Caki2 (cell line): ENCODE results near the gene SAE1. TPM values are rescaled to one million over a fixed set of nuclear protein-coding genes. Genes with fewer than 3 reads are reported as not detected.

Experiments
- DNase-seq: peaks from one replicate; pipeline ENCODE4 v3.0.0-alpha.2; 2015; ENCODE audit warnings: low read depth
- in situ Hi-C: cut with HindIII; loops from 2 replicates; pipeline ENCODE4 v1.10.0; 2016; ENCODE audit warnings: low sequenced_read_pairs, low pct_unique_long_range_greater_than_20kb, mixed read lengths
- total RNA-seq: library from RNA; depleted of rRNA; stranded (reverse); fragments of >200 nt; shearing (Covaris generic); gene quantifications from 2 replicates; pipeline ENCODE4 v1.2.3, GENCODE V29; 2014; ENCODE audit warnings: low replicate concordance

Gene SAE1
- total RNA-seq, 1 experiment from 2014 or later, result 320 TPM

DNA sequence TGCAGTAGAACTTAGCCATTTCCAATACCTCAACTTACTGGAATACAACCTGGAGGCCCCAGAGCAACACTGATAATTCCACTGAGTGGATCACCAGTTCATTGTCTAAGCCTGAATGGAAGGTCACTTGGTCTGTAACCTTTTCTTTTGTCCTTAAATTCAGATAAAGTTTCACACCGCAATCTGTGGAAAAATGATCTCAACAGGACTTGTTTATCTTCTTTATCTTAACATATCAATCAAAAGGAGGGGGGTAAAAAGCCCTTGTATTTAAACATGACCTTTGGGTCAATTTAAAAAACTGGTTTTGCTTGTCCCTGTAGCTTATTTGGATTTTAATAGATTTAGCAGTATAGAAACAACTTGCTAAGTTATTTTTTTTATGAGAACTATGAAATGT lies 21.6 kb downstream of the SAE1 start:
- DNase-seq, result no peak
- in situ Hi-C loops, result no loop called here

DNA sequence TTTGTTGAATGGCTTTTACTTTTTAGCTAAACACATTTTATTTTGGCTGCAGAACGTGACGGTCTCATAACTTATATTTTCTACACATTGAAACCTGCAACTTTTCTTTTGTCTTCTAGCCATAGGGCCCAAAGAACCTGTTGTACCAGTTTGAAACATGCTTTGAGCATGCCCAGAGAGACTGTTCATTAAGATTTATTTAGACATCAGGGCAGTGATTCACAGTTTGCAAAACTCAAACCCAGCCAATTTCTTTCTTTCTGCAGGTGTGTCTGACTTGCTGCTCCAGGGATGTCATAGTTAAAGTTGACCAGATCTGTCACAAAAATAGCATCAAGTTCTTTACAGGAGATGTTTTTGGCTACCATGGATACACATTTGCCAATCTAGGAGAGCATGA lies 22.0 kb downstream of the SAE1 start:
- in situ Hi-C loops, result no loop called here
- no peak for DNase-seq

DNA sequence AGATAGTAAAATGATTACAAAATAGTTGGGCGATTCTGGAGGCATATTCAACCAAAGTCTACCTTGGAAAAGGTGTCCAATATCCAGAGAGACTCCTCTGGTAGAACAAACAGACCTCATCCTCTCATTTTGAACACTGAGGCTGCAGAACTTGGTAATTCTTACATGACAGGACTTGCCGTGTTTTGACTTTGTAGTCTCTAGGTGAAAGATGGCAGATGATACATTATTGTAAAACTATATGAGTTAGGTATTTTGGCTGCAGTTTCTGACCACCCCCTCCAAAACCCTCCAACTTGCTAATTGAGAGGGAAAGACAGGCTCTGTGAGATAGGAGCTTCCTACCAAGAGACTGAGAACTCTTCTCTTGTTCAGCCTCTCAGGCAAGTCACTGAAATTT lies 22.6 kb downstream of the SAE1 start:
- DNase-seq, result no peak
- in situ Hi-C loops, result no loop called here

DNA sequence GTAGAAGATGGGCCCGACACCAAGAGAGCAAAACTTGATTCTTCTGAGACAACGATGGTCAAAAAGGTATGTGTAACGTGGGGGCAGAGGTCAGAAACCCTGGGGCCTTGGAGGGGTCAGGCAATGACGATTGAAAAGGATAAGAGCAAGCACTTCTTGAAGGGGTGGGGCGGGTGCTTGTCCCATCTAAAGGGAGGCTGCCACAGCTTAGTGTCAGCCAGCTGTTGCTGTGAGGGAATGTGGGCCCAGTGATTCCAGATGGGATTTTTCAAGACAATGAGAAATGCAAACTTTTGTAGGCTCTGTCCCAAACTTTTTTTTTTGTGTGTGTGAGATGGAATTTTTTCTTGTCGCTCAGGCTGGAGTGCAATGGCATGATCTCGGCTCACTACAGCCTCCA lies 24.5 kb downstream of the SAE1 start:
- DNase-seq, result no peak
- in situ Hi-C loops, result no loop called here

DNA sequence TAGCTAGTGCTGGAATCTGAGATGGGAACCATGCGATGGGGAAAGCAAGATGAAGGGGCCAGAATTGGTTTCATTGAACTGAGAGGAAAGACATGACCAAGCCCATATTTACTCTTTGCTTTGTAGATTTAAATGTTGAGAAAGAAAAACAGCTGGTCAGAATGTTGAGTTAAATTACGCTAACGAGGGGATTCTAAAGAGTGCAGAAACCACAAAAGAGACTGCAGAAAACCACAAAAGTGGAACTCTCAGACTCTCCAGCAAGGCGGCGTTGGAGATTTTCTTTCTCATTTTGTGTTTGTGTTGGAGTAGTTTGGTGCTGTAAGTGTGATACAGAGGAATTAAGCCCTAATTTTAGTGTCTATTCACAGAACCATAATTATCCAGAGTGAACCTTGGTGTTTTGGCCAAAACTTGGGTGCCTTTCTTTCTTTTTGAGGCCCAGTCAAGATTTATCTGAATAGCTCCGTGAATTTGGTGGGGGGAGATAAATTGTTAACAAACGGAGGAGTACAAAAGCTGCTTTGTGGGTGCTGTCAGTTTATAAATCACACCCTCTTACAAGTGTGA lies 26.3 kb downstream of the SAE1 start:
- DNase-seq, result no peak
- in situ Hi-C loops, result no loop called here

DNA sequence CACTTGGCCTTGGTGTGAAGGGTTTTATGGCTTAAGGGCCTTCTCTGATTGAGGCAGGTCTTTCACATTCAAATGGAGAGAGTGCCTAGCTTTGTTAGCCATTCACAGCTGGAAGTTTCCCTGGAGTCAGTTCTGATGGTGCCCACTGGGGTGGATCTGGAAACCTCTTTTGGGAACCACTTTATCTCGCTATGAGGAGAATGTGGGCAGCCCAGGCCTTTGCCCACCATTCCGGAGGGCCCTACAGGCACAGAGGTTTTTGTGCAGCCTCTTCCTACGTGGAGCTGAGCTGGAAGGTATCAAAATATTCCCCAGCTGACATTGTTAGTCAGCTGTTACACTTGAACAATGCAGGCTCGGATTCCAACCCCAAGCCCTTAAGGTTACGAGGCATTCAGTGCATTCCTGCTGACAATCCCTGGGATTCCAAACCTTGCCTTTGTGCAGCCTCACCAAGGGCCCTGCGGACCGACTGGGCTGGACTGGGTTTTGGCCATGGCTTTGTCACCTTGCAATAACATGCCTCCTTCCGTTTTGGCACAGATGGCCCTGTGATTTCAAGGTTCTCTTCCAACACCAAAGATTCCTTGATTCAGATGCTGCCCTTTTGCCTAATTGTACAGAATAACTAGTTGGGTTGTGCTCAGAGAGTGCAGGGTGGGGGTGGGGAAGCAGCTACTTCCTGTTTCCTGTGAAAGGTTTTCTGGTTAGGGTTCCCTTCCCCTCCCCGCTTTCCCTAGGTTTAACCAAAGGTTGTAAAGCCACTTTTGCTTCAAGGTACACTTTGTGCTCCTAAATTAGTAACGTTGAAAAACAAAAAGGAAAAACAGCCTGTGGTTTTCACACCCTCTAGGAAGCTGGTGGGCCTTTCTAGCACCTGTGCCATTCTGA lies 27.0 kb downstream of the SAE1 start:
- in situ Hi-C loops, result no loop called here
- DNase-seq, result no peak

DNA sequence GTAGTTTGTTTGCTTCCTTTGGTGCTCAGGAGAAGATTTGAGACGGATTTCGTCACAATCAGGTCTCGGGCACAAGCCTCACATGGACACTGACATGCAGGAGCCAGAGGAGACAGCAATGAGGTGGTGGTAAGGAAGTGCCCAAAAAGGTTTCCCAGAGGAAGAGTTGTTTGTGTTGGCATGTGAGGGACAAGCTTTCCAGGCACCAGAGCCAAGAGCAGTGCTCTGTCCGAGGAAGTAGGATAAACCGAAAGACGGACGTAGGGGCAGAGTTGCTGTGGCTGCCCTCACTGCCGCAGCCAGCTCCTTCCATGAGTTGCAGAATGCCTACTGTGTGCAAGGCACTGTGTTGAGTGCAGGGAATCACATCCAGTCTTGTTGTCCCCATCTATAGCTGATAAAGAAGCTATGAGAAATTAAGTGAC lies 27.7 kb downstream of the SAE1 start:
- in situ Hi-C loops, result no loop called here
- DNase-seq, result no peak

DNA sequence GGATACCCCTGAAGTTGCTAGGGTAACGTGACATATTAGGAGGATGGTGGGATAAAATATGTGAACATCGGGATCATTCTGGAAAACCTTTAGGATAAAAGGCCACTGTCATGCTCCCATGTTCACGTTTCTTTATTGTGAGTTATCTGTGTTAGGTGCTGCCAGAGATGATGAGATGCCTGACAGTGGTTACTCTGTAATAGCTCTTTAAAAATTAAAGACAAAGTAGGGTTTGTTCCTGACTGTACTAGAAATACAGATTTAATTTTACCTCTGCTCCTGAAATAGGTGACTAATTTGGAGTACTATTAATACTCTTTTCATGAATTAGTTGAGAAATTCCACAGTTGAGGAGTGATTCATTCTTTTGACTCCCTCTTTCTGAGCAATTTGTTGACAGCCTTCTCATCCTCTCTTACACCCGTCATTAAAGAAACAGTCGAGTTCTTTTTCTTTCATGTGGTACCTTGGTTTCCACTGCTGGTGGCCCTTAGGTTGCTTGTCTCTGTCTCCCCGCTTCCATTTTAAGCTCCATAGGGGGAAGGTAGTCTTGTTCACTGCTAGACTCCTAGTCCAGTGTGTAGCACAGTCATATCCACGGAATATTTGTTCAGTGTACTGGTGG lies 28.4 kb downstream of the SAE1 start:
- in situ Hi-C loops, result no loop called here
- DNase-seq, result no peak

DNA sequence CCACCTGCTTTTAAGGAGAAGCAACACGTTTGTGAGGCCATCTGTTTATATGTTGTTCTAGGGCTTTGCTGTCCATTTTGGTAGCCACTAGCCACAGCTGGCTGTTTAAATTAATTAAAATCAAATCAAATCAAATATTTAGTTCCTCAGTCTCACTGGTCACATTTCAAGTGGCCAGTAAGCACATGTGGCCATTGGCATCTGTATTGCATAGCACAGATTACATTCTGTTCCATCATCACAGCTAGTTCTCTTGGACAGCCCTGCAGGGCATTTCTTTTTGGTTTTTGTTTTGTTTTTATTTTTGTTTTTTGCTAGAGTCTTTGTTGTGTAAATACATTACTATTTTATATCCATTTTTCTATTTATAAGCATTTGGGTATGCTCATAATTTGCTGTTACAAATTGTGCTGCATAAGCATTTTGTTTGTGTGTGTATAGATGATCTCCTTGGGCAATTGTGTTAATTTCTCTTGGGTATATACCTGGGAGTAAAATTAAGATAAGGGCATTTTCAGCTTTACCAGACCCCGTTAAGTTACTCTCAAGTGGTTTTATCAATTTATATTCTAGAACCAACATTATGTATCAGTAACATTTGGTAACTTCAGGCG lies 31.3 kb downstream of the SAE1 start:
- DNase-seq, result no peak
- in situ Hi-C loops, result no loop called here

DNA sequence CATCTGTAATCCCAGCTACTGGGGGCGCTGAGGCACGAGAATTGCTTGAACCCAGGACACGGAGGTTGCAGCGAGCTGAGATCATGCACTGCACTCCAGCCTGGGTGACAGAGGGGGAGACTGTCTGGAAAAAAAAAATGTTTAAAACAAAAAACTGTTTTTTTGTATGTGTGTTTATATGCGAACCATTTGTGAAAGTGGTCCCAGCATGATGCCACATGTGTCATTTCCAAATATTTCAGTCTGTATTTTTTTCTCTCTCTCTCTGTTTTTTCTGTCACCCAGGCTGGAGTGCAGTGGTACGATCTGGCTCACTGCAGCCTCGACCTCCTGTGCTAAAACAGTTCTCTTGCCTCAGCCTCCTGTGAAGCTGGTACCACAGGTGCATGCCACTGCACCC lies 37.4 kb downstream of the SAE1 start:
- in situ Hi-C loops, result no loop called here
- no peak for DNase-seq

DNA sequence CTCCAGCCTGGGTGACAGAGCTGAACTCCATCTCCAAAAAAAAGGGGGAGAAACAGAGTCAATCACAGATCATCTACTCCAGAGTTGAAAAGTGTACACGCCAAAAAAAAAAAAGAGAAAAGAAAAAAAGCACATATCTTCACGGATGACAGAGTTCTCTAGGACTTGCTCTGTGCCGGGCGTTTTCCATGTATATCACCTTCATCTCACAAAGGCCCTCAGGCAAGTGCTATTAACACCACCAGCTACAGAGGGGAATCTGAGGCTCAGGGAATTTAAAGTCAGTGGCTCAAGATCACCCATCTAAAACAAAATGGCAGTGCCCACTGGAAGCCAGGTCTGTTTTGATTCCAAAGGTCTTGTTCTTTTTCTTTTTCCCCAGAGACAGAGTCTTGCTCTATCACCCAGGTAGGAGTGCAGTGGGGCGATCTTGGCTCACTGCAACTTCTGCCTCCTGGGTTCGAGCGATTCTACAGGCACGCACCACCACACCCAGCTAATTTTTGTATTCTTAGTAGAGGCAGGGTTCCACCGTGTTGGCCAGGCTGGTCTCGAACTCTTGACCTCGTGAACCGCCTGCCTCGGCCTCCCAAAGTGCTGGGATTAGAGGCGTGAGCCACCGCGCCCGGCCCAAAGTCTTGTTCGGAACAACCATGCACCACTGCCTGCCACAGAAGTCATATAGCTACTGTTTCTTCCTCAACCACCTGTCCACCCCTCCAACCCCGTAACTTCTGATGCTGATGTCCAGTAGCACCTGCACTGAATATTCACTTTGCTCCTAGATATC lies 42.2 kb downstream of the SAE1 start:
- no peak for DNase-seq
- in situ Hi-C loops, result no loop called here

DNA sequence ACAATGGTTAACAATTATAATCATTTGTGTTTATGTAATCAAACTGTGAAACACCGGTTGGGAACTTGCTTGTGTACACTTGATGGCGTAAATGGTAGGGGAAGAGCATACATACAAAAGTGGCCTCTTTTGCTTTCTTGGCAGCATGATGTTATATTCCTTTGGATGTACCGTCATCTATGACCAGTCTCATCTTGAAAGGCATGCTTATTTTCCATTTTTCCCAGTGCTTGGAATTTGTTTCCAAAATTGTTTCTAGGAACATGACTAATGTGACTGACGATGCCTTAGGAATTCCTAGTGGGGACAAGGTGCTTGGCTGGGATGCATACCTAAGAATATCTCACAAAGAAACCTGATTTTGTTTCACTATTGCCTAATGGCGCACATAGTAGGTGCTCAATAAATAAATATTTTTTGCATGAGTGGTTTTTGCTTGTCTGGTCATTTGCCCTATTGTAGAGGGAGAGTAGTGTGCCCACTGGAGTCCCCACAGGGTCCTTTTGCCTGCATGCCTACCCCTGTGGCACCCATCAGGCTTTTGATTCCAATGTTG lies 45.5 kb downstream of the SAE1 start:
- in situ Hi-C loops, result no loop called here
- no peak for DNase-seq

DNA sequence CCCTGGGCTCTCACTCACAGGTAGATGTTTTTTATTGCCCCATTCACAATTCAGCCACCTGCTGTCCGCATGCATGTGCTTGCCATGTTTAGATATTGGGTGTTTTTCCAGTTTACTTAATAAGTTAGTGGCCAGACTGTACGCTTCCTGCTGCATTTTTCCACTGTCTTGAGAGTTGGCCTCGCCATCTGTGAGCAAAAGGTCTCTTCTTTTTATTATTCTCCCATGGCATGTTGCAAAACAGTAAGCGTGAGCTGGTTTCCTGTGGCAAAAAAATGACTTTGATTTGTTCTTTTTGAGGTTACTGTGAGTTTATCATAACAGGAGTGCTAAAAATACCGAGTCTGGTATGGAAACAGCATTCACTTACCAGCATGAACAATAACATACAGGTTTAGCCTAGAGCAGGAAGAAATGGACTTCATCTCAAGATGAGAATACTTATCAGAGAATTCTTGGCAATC lies 46.0 kb downstream of the SAE1 start:
- DNase-seq, result peak; percentile 48
- in situ Hi-C loops, result no loop called here

DNA sequence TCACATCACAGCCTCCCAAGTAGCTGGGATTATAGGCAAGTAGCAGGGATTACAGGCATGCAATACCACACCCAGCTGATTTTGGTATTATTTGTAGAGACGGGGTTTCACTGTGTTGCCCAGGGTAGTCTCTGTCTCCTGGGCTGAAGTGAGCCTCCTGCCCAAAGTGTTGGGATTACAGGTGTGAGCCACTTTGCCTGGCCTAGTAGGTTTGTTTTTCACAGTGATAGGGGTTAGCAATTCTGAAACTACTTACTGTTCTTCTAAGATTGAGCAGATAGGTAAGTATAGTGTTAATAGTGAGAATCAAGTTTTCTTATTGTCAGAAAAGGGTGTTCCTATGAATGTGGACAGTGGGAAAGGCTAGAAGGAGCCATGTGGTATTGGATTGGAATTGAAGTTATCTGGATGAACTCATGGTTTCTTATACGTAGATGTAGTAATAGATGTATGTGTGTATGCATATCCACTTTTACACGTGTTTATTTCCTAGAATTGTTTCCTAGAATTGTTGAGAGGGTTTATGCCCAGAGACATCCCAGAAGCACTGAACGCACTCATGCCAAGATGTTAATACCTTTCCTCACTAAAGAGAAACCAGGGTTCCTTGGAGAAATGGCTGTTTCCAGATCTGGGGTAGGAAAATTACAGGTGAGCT lies 49.1 kb downstream of the SAE1 start:
- in situ Hi-C loops, result no loop called here

DNA sequence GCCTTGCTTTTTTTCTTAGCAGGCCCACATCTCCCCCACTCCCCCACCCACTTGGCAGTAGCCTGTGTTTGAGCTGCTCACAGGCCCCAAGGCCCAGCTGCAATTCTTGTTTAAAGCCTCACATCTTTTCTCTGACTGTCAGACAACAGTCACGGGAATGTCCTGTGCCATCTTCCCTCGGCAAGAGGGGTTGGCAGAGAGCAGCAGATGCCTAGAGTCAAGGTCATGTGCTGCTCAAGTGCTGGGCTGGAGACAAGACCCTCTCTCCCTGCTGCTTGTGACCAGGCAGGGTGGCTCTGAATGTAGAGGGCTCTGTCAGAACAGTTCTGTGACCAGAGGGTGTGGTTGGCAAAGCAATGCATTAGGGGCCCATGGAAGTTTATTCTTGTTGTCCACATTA lies 53.0 kb downstream of the SAE1 start:
- DNase-seq, result no peak
- in situ Hi-C loops, result no loop called here

More for the DNA sequence above, 49.1 kb downstream of the SAE1 start:
- DNase-seq, result no peak

DNA sequence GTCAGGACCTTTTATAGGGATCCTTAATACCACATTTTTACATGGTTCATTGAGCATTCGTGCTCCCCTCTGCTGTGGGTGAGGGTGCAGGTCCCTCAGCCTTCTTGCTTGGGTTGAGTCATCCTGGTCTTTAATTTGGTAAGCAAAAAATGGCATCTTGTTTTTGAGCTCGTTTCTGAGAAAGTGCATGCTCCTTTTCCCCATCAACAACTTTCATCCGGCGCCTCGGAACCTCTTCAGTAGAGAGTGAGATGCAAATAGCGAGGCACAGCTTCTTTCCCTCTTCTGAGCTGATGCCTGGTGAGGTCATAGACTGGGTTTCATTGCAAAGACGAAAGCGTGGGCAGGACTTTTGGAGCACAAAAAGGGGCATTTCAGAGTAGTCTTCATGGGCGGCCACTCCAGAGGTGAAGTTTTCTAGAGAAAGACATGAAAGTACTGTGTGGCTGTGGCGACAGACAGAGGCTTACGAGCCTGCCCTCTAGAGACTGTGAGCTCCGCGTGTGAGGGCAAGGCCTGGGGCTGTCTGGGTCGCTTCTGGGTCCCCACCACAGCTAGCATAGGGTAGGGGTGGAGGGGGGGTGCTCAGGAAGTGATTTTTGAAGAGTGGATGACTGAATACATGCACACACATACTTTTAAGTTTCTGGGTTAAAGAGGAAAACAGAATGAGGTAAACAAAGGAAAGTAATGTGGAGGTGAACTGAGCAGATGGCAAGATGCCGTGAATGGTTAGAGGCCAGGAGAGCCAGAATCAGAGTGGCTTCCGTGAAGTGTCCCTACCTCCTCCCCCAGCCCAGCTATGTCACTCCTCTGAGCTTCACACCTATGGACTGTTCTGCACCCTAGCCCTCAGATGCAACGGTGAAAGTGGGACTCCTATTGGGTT lies 56.1 kb downstream of the SAE1 start:
- no peak for DNase-seq
- in situ Hi-C loops, result no loop called here

DNA sequence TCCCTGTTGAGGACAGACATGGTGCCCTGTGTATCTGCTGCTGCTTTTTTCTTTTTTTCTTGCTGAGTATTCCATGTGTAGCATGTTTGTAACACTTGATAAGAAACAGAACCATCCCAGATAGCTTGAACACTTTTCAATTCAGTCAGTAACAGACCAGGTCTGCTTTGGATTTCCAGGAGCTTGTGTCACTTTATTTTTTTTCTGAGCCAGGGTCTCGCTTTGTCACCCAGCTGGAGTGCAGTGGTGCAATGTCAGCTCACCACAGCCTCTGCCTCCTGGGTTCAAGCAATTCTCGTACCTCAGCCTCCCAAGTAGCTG lies 56.7 kb downstream of the SAE1 start:
- in situ Hi-C loops, result no loop called here
- DNase-seq, result no peak
